ENCODE measurements around the gene EPX. TPM values are rescaled to one million over a fixed set of nuclear protein-coding genes. Genes with fewer than 3 reads are reported as not detected.

EPX gene
- polyA plus RNA-seq, 6 donors from 2014 or later: not detected

DNA sequence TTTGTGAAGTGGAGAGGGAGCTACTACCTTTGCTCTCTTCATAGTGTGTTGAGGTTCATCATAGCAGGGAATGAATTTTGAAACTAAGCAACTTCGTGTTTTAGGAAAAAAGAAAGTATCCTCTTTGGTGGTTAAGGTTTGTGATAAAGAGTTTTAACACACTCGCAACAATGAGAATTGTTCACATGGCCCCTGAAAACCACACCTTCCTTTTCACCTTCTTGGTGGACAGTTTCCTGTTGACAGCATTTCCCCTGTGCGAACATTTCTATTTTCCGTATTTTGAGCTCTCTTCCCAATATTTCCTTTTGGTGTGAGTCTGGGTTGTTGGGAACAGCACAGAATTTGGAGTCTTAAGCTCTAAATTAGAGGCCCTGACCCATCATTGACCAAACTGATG is 21.9 kb upstream of the EPX start:
- H3K4me3 Mint-ChIP-seq: no peak overlapping the region
- H3K27ac Mint-ChIP-seq: no peak overlapping the region
- peaks cover 51 to 83% (median 75%) of the 10 kb centered on the region in 3 donors for H3K27me3 Mint-ChIP-seq
- H3K36me3 Mint-ChIP-seq: peaks cover 0 to 8% of the 10 kb centered on the region in 2 donors
- no peaks in the 10 kb centered on the region for H3K4me1 Mint-ChIP-seq
- no peak for DNase-seq
- H3K9me3 Mint-ChIP-seq: peaks cover 1 to 5% (median 4%) of the 10 kb centered on the region in 7 donors
- ATAC-seq (ENCODE audit: low read depth in 2 of 2): no peak

DNA sequence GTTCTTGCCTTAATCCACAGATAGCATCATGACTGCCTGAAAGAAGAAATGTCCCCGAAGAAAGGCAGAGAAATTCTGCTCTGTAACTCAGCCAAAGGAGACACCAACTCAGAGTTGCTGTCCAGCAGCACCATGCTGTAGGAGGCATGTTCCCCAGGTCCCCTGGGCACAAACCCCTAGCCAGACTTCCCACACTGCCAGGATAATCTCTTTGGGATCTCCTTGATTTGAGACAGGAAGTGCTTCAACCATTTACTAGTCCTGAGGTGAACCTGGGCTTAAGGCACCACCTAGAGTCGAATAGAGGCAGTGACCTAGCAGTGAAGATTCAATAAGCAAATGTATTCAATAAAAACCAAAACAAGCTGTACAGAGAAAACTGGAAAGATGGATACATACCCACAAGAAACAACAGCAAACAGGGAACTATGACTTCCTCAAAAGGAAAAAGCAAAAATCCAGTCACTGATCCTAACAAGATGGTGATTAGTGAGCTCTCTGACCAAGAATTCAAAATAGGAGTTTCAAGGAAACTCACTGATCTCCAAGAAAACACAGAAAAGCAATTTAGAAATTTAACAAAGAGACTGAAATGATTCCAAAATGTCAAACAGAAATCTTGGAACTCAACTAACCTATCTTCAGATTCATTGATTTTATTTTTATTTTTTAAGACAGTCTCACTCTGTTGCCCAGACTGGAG is 20.0 kb upstream of the EPX start:
- Mint-ChIP-seq H3K36me3 (peaks cover 0 to 8% of the 10 kb centered on the region in 2 donors), H3K4me3 (no peak overlapping the region)
- no peak for DNase-seq

GRCh38 chr17:58174871-58175270 is 17.7 kb upstream of the EPX start:
- DNase-seq: no peak
- H3K4me3 Mint-ChIP-seq: no peak overlapping the region
- ATAC-seq (ENCODE audit: low read depth in 2 of 2): no peak
- H3K27ac Mint-ChIP-seq: no peak overlapping the region
- H3K27me3 Mint-ChIP-seq: peaks cover 33 to 59% (median 55%) of the 10 kb centered on the region in 3 donors
- H3K4me1 Mint-ChIP-seq: no peaks in the 10 kb centered on the region
- H3K9me3 Mint-ChIP-seq: peaks cover 0 to 1% (median 0%) of the 10 kb centered on the region in 7 donors
- no peaks in the 10 kb centered on the region for H3K36me3 Mint-ChIP-seq

More for the DNA sequence above, 20.0 kb upstream of the EPX start:
- peak in 1 of 2 donors; percentile 36 for ATAC-seq (ENCODE audit: low read depth in 2 of 2)
- peaks cover 1 to 5% (median 3%) of the 10 kb centered on the region in 7 donors for H3K9me3 Mint-ChIP-seq
- H3K4me1 Mint-ChIP-seq: no peaks in the 10 kb centered on the region
- peaks cover 48 to 79% (median 69%) of the 10 kb centered on the region in 3 donors for H3K27me3 Mint-ChIP-seq
- no peak overlapping the region for H3K27ac Mint-ChIP-seq

DNA sequence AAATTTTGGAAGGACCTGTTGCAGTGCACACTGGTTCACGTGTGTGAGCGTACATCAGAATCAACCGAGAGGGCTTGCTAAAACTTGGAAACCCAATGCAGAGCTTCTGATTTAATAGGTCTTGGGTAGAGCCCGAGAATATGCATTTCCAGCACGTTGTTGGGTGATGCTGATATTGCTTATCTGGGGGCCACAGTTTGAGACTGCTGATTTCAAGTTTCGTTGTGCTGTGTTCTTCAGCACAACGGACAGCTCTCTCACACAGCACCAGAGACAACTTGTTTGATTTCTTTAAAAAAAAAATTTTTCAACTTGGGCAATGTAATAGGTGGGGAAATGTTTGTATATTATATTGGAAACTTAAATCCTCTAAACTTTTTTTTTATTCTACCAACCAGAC is 16.3 kb upstream of the EPX start:
- H3K36me3 Mint-ChIP-seq: no peaks in the 10 kb centered on the region
- H3K4me3 Mint-ChIP-seq: no peak overlapping the region
- no peak for ATAC-seq (ENCODE audit: low read depth in 2 of 2)
- H3K27ac Mint-ChIP-seq: no peak overlapping the region
- peaks cover 0 to 3% (median 0%) of the 10 kb centered on the region in 3 donors for H3K4me1 Mint-ChIP-seq
- peaks cover 0 to 1% (median 0%) of the 10 kb centered on the region in 7 donors for H3K9me3 Mint-ChIP-seq
- peaks cover 38 to 56% (median 45%) of the 10 kb centered on the region in 3 donors for H3K27me3 Mint-ChIP-seq
- DNase-seq: no peak

- Mint-ChIP-seq H3K27ac (no peak overlapping the region), H3K4me3 (no peak overlapping the region), H3K27me3 (peaks cover 9 to 18% (median 15%) of the 10 kb centered on the region in 3 donors), H3K4me1 (peaks cover 9 to 15% (median 15%) of the 10 kb centered on the region in 3 donors), H3K9me3 (no peaks in the 10 kb centered on the region), H3K36me3 (no peaks in the 10 kb centered on the region)
- DNase-seq: no peak
- ATAC-seq (ENCODE audit: low read depth in 2 of 2): no peak
Measured at GRCh38 chr17:58181796-58182195, 10.7 kb upstream of the EPX start.

DNA sequence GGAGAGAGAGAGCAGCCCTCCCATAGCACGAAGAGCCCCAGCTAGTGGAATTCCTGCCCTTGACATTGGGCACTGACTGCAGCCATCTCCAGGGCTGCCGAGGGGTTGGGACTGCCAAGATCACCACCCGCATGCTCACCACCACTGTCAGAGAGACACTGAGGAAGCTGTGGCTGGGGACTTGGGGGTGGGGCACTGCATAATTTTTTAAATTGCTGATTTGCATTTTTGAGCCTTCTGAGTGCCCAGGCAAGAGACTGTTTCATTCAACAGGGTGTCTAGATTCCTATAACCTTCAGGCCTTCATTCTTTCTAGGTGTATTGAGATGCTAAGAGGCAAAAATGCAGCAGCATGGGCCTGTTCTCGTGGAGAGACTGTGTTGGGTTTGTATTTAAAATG is 9.0 kb upstream of the EPX start:
- peaks cover 0 to 17% (median 6%) of the 10 kb centered on the region in 3 donors for H3K27me3 Mint-ChIP-seq
- no peak overlapping the region for H3K27ac Mint-ChIP-seq
- H3K36me3 Mint-ChIP-seq: no peaks in the 10 kb centered on the region
- ATAC-seq (ENCODE audit: low read depth in 2 of 2) (no peak), DNase-seq (no peak)
- H3K4me1 Mint-ChIP-seq: peaks cover 9 to 15% (median 15%) of the 10 kb centered on the region in 3 donors
- no peak overlapping the region for H3K4me3 Mint-ChIP-seq
- no peaks in the 10 kb centered on the region for H3K9me3 Mint-ChIP-seq

DNA sequence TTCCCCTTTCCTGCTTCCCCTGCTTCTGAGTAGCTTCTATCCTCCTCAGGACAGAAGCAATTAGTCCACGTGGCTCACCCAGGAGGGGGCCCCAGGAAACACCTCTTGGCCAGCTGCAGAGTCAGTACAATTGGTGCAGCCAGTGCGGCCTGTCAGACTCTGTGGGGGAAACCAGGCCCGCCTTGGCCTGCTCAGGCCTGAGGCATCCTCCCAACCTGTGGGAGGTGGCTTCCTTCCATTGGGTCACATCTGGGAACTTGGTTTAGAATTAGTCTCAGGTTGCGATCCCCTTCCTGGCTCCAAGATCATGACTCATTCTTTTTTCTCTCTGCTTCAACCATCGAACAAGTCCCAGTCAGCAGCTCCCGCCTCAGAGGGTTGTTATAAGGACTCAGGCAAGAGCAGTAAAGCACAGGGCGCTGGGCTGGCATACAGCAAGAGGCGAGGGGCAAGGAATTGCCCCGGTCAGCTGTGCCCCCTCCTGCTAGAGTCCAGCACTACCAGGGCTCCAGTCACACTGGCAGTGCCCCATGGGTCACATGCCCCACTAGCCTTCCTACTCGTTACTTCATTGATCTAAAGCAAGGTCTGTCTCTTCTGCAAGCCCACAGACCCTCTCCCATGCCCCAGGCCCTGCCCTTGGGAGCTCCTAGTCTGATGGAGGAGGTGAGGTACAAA is 8.1 kb upstream of the EPX start:
- Mint-ChIP-seq H3K36me3 (no peaks in the 10 kb centered on the region), H3K4me3 (no peak overlapping the region)

DNA sequence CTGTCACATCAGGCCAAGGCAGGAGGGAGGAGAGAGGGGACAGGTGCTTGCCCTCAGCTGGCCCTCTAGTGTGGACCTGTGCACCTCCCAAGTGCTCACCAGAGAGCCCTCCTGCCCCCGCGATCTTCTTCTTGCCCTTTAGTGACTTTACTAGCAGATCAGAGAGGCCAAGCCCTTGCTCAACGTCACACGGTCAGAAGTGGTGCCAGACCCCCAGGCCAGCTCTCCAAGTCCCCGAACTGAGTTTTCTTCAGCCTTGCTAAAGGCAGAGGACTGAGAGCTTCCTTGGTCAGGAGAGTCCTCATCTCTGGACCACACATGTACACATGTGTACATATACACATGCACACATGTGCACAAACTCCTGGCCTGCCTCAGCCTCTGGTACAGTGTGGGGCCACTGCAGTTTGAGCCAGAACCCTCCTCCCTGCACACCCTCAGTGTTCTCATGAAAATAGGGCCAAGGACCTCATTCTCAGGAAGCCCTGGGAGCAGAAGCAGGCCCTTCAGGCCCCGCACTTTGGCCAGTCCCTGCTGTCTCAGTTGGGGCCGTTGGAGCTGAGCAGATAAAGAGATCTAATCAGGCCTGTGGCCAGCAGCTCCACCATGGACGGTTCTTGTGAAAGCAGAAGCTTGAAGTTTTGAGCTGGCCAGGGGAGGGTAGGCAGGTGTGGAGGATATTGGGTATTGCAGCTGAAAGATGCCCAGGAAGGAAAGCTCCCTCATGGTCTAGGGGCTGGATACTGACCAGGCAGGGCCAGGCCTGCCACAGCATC is 7.4 kb upstream of the EPX start:
- no peak overlapping the region for H3K27ac Mint-ChIP-seq
- H3K9me3 Mint-ChIP-seq: no peaks in the 10 kb centered on the region
- H3K27me3 Mint-ChIP-seq: peaks cover 8 to 22% (median 14%) of the 10 kb centered on the region in 3 donors
- no peak for ATAC-seq (ENCODE audit: low read depth in 2 of 2)
- peaks cover 9 to 15% (median 15%) of the 10 kb centered on the region in 3 donors for H3K4me1 Mint-ChIP-seq
- no peaks in the 10 kb centered on the region for H3K36me3 Mint-ChIP-seq
- DNase-seq: no peak
- peak overlapping the region in 2 of 8 donors; percentile 44 to 49 for H3K4me3 Mint-ChIP-seq

More for the DNA sequence above, 8.1 kb upstream of the EPX start:
- H3K27ac Mint-ChIP-seq: peak overlapping the region in 2 of 6 donors; percentile 6 to 59
- H3K27me3 Mint-ChIP-seq: peaks cover 2 to 18% (median 6%) of the 10 kb centered on the region in 3 donors
- ATAC-seq (ENCODE audit: low read depth in 2 of 2) (no peak), DNase-seq (no peak)
- H3K4me1 Mint-ChIP-seq: peaks cover 9 to 15% (median 15%) of the 10 kb centered on the region in 3 donors
- H3K9me3 Mint-ChIP-seq: no peaks in the 10 kb centered on the region

DNA sequence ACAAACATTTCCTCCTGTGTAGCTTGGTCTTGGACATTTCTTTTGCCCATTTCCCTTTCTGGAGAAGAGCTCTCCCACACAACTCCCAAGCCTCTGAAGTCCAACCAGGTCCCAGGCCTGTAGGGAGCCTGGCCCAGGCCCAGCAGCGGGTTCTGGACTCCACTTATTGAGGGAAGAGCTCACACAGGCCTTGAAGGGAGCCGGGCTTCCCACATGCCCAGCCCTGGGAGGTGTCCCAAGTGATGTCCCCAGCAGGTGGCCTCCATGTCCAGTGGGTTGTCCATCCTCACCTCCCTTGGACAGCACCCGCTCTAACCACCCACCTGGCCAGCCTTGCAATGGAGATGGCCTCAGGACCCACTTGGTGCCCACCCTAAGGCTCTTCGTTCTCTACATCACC is 5.9 kb upstream of the EPX start:
- ATAC-seq (ENCODE audit: low read depth in 2 of 2): no peak
- Mint-ChIP-seq H3K36me3 (no peaks in the 10 kb centered on the region), H3K27ac (peak overlapping the region in 1 of 6 donors; percentile 25), H3K4me3 (peak overlapping the region in 3 of 8 donors; percentile 14 to 57 (median 37)), H3K27me3 (peaks cover 17 to 23% (median 21%) of the 10 kb centered on the region in 3 donors), H3K4me1 (peaks cover 9 to 15% (median 9%) of the 10 kb centered on the region in 3 donors), H3K9me3 (no peaks in the 10 kb centered on the region)
- no peak for DNase-seq

DNA sequence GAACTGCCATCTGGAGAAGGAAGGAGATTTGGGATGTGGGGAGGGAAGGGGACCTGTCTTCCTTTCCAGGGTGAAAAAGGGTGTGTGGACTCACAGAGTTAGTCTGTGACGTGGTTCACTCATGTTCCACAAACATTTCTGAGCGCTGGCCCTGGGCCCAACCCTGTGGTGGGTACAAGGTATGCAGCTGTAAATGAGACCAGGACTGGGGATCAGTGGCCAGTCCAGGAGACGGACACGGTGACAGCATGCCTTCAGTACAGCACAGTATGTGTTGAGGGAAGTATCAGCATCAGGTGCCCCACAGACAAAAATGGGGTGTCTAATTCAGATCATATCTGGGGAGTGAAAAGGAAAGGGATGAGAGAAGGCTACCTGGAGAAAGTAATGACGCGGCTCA is 5.5 kb upstream of the EPX start:
- ATAC-seq (ENCODE audit: low read depth in 2 of 2) (no peak), DNase-seq (no peak)
- Mint-ChIP-seq H3K27ac (peak overlapping the region in 1 of 6 donors; percentile 26), H3K27me3 (peaks cover 14 to 27% (median 21%) of the 10 kb centered on the region in 3 donors), H3K4me3 (no peak overlapping the region), H3K36me3 (no peaks in the 10 kb centered on the region), H3K4me1 (peaks cover 9 to 15% (median 9%) of the 10 kb centered on the region in 3 donors), H3K9me3 (no peaks in the 10 kb centered on the region)

DNA sequence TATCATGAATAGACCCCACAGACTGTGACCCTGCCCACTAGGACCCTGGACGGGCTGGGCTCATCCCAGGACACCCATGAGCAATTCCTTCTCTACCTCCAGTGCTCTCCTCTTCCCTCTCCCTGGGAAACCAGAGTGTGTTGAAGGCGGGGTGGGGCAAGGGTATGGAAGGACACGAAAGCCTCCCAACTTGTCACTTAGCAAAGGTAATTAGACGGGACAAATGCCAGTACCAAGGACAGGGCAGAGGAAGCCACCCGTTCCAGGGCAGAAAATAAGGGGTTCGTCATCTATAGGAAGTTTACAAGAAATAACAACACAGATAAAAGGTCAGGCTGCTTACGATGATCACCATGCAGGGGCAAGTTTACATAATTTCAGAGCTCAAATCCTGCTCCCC is 4.9 kb upstream of the EPX start:
- H3K9me3 Mint-ChIP-seq: no peaks in the 10 kb centered on the region
- peaks cover 9 to 15% (median 9%) of the 10 kb centered on the region in 3 donors for H3K4me1 Mint-ChIP-seq
- H3K27ac Mint-ChIP-seq: no peak overlapping the region
- H3K36me3 Mint-ChIP-seq: no peaks in the 10 kb centered on the region
- DNase-seq (no peak), ATAC-seq (ENCODE audit: low read depth in 2 of 2) (no peak)
- H3K4me3 Mint-ChIP-seq: no peak overlapping the region
- H3K27me3 Mint-ChIP-seq: peaks cover 11 to 33% (median 21%) of the 10 kb centered on the region in 3 donors

- no peaks in the 10 kb centered on the region for H3K9me3 Mint-ChIP-seq
- H3K27ac Mint-ChIP-seq: no peak overlapping the region
Measured at GRCh38 chr17:58189436-58190146, 2.9 kb upstream of the EPX start.

More at GRCh38 chr17:58189436-58190146, 2.9 kb upstream of the EPX start:
- Mint-ChIP-seq H3K36me3 (no peaks in the 10 kb centered on the region), H3K4me1 (peaks cover 9 to 15% (median 9%) of the 10 kb centered on the region in 3 donors), H3K27me3 (peaks cover 11 to 40% (median 23%) of the 10 kb centered on the region in 3 donors), H3K4me3 (no peak overlapping the region)
- no peak for ATAC-seq (ENCODE audit: low read depth in 2 of 2)
- DNase-seq: no peak

Data from naive B cell (primary cell).